Fibroblast of lung (primary cell): ENCODE data around the gene CLSTN2. TPM values are rescaled to one million over a fixed set of nuclear protein-coding genes. Genes with fewer than 3 reads are reported as not detected.

Experiments
- DNase-seq, 2 donors: peaks; one replicate each; pipeline versions ENCODE4 v3.0.0 to v3.0.0-alpha.2; 2010; ENCODE audit warnings: low read depth in 2 of 2
- H2AFZ ChIP-seq: 2 replicates; pipeline ENCODE4 v1.5.1; 2012; ENCODE audit warnings: low read length, control low read depth, inconsistent platforms
- H3K27ac ChIP-seq: 2 replicates; pipeline ENCODE4 v1.5.1; 2011; ENCODE audit warnings: low read length, control low read depth; ENCODE audit not compliant: insufficient read depth
- H3K27me3 ChIP-seq: 2 replicates; pipeline ENCODE4 v1.5.1; 2011; ENCODE audit warnings: mild to moderate bottlenecking, low read length; ENCODE audit not compliant: control insufficient read depth, insufficient read depth
- H3K36me3 ChIP-seq: 2 replicates; pipeline ENCODE4 v1.5.1; 2011; ENCODE audit warnings: low read length; ENCODE audit not compliant: control insufficient read depth, insufficient read depth
- H3K4me1 ChIP-seq: 2 replicates; pipeline ENCODE4 v1.5.1; 2011; ENCODE audit warnings: low read length; ENCODE audit not compliant: control insufficient read depth, insufficient read depth; ENCODE audit errors: extremely low read depth
- H3K4me2 ChIP-seq: 2 replicates; pipeline ENCODE4 v1.5.1; 2011; ENCODE audit warnings: low read length, control low read depth; ENCODE audit not compliant: insufficient read depth; ENCODE audit errors: extremely low read depth
- H3K4me3 ChIP-seq, 4 experiments: fragments of 200-600 bp in 1 of 4; sonication (generic) in 1 of 4; replicated peaks in 1 of 4; 2 replicates each; pipeline ENCODE4 v1.5.1; 2011 to 2016; ENCODE audit warnings: low read length in 4 of 4, low read depth in 3 of 4, mild to moderate bottlenecking in 3 of 4, control low read depth in 2 of 4, inconsistent platforms in 1 of 4, mixed read lengths in 1 of 4; ENCODE audit not compliant: insufficient read depth in 1 of 4; ENCODE audit errors: control extremely low read depth in 1 of 4
- H3K79me2 ChIP-seq: 2 replicates; pipeline ENCODE4 v1.5.1; 2012; ENCODE audit warnings: mild to moderate bottlenecking, low read length, inconsistent platforms; ENCODE audit not compliant: control insufficient read depth, insufficient read depth
- H3K9ac ChIP-seq: 2 replicates; pipeline ENCODE4 v1.5.1; 2011; ENCODE audit warnings: mild to moderate bottlenecking, low read length, control low read depth; ENCODE audit not compliant: insufficient read depth
- H3K9me3 ChIP-seq: 2 replicates; pipeline ENCODE4 v1.5.1; 2012; ENCODE audit warnings: low read depth, low read length; ENCODE audit not compliant: control insufficient read depth, insufficient read depth
- H4K20me1 ChIP-seq: 2 replicates; pipeline ENCODE4 v1.5.1; 2011; ENCODE audit warnings: low read length; ENCODE audit not compliant: control insufficient read depth, insufficient read depth; ENCODE audit errors: extremely low read depth
- CTCF ChIP-seq, 2 donors: IDR thresholded peaks in 1 of 2; conservative IDR thresholded peaks in 1 of 2; 1 replicate in 1 of 2; 2 replicates in 1 of 2; pipeline ENCODE4 v1.5.1; 2011 to 2012; ENCODE audit warnings: low read length in 2 of 2, control low read depth in 1 of 2, inconsistent platforms in 1 of 2, low read depth in 1 of 2, mild to moderate bottlenecking in 1 of 2
- EZH2 ChIP-seq: IDR thresholded peaks from 2 replicates; pipeline ENCODE4 v1.5.1; 2012; ENCODE audit warnings: low read length, control low read depth, mild to moderate bottlenecking; ENCODE audit errors: missing control alignments
- polyA plus RNA-seq, 2 donors: library from polyadenylated mRNA; depleted of rRNA in 1 of 2; stranded (reverse) in 1 of 2; unstranded in 1 of 2; fragments of >200 nt; gene quantifications; 2 replicates each; pipeline ENCODE4 v1.2.1, GENCODE V29; 2011 to 2012; ENCODE audit warnings: missing spikeins in 1 of 2
- total RNA-seq: library from RNA; depleted of rRNA; stranded (reverse); fragments of >200 nt; gene quantifications from 2 replicates; pipeline ENCODE4 v1.2.1, GENCODE V29; 2014

Gene CLSTN2
- total and polyA plus RNA-seq, 2 donors (not counting 1 experiment from before 2014, with no cell fraction given) = under 0.01 to 1.3 TPM

GRCh38 chr3:140553591-140553990 lies 618.6 kb downstream of the CLSTN2 start:
- Histone ChIP-seq H3K4me1 (no peaks in the 10 kb centered on the region), H3K9me3 (no peaks in the 10 kb centered on the region), H3K4me2 (no peak overlapping the region), H3K27ac (no peak overlapping the region), H2AFZ (no peak overlapping the region), H3K9ac (no peak overlapping the region), H3K79me2 (no peaks in the 10 kb centered on the region), H4K20me1 (no peaks in the 10 kb centered on the region), H3K36me3 (no peaks in the 10 kb centered on the region), H3K27me3 (no peaks in the 10 kb centered on the region), H3K4me3 (no peak overlapping the region)
- DNase-seq = no peak
- TF ChIP-seq CTCF (conservative IDR thresholded peaks at IDR 0.05 in 1 of 2, IDR thresholded peaks at IDR 0.05 in 1 of 2; ENCODE audit: low read depth in 1 of 2, low read length in 2 of 2) = no peak

GRCh38 chr3:140555666-140556065 lies 620.7 kb downstream of the CLSTN2 start:
- DNase-seq = no peak
- no peak overlapping the region for H3K9ac ChIP-seq
- H2AFZ ChIP-seq = no peak overlapping the region
- H3K4me1 ChIP-seq = no peaks in the 10 kb centered on the region
- H3K27me3 ChIP-seq = no peaks in the 10 kb centered on the region
- no peaks in the 10 kb centered on the region for H3K36me3 ChIP-seq
- H3K79me2 ChIP-seq = no peaks in the 10 kb centered on the region
- no peaks in the 10 kb centered on the region for H4K20me1 ChIP-seq
- H3K4me3 ChIP-seq = no peak overlapping the region
- no peak for TF ChIP-seq CTCF (conservative IDR thresholded peaks at IDR 0.05 in 1 of 2, IDR thresholded peaks at IDR 0.05 in 1 of 2; ENCODE audit: low read depth in 1 of 2, low read length in 2 of 2)
- TF ChIP-seq EZH2 = no peak
- no peak overlapping the region for H3K27ac ChIP-seq
- H3K9me3 ChIP-seq = no peaks in the 10 kb centered on the region
- no peak overlapping the region for H3K4me2 ChIP-seq

- H3K9me3 ChIP-seq = no peaks in the 10 kb centered on the region
- no peak overlapping the region for H3K4me3 ChIP-seq
- DNase-seq = no peak
- no peak overlapping the region for H3K27ac ChIP-seq
- no peak overlapping the region for H3K9ac ChIP-seq
- no peak overlapping the region for H3K4me2 ChIP-seq
- H3K4me1 ChIP-seq = no peaks in the 10 kb centered on the region
- H3K79me2 ChIP-seq = no peaks in the 10 kb centered on the region
- H2AFZ ChIP-seq = no peak overlapping the region
- no peaks in the 10 kb centered on the region for H3K36me3 ChIP-seq
- TF ChIP-seq CTCF (conservative IDR thresholded peaks at IDR 0.05 in 1 of 2, IDR thresholded peaks at IDR 0.05 in 1 of 2; ENCODE audit: low read depth in 1 of 2, low read length in 2 of 2) = no peak
- TF ChIP-seq EZH2 = no peak
- H4K20me1 ChIP-seq = no peaks in the 10 kb centered on the region
- H3K27me3 ChIP-seq = no peaks in the 10 kb centered on the region
Measured at GRCh38 chr3:140557476-140557875, 622.5 kb downstream of the CLSTN2 start.
